SK-N-SH (cell line): ENCODE results near the gene MAEA. TPM values are rescaled to one million over a fixed set of nuclear protein-coding genes. Genes with fewer than 3 reads are reported as not detected.

Experiments
- CTCF ChIA-PET: fragments of 300-600, 350-600 bp; formaldehyde crosslinking; extraction: SDS; loops from one replicate; lab custom pipeline; 2021; lab: Yijun Ruan, JAX
- POLR2A ChIA-PET: fragments of 350-600 bp; sonication (Branson Sonifier 250); formaldehyde crosslinking; extraction: SDS; loops from one replicate; lab custom pipeline; 2020; ENCODE audit warnings: antibody characterized with exemption, inconsistent platforms; lab: Yijun Ruan, JAX
- DNase-seq: peaks from one replicate; pipeline ENCODE4 v3.0.0; 2012
- H2AFZ ChIP-seq: fragments of 200-600 bp; sonication (generic); 2 replicates; pipeline ENCODE4 v1.8.1; 2016; ENCODE audit warnings: antibody characterized with exemption, mild to moderate bottlenecking, low read depth
- H3F3A ChIP-seq: fragments of 200-600 bp; sonication (generic); replicated peaks from 2 replicates; pipeline ENCODE3; 2016; ENCODE audit warnings: antibody characterized with exemption, mild to moderate bottlenecking; ENCODE audit not compliant: insufficient read depth
- H3K27ac ChIP-seq, 2 experiments: fragments of 200-500 bp in 1 of 2; fragments of 200-600 bp in 1 of 2; sonication (Bioruptor generic) in 1 of 2; sonication (generic), shearing (Covaris generic) in 1 of 2; 2 replicates each; pipeline versions ENCODE4 v1.5.1 to v1.6.1; 2014 to 2016; ENCODE audit warnings: low read depth in 2 of 2, inconsistent platforms in 1 of 2, low read length in 1 of 2, mild to moderate bottlenecking in 1 of 2, mixed read lengths in 1 of 2
- H3K27me3 ChIP-seq: fragments of 200-600 bp; sonication (generic), shearing (Covaris generic); 2 replicates; pipeline ENCODE4 v1.6.1; 2016; ENCODE audit warnings: mixed run types; ENCODE audit not compliant: insufficient read depth
- H3K36me3 ChIP-seq, 2 experiments: fragments of 200-500 bp in 1 of 2; fragments of 200-600 bp in 1 of 2; sonication (Bioruptor generic) in 1 of 2; sonication (generic) in 1 of 2; replicated peaks in 1 of 2; 2 replicates each; pipeline versions ENCODE3 to v1.5.1; 2014 to 2016; ENCODE audit warnings: low read length in 1 of 2, mild to moderate bottlenecking in 1 of 2; ENCODE audit not compliant: insufficient read depth in 2 of 2, control insufficient read depth in 1 of 2
- H3K4me1 ChIP-seq, 2 experiments: fragments of 200-500 bp in 1 of 2; fragments of 200-600 bp in 1 of 2; sonication (Bioruptor generic) in 1 of 2; sonication (generic), shearing (Covaris generic) in 1 of 2; 2 replicates each; pipeline versions ENCODE4 v1.5.1 to v1.6.1; 2014 to 2016; ENCODE audit warnings: low read depth in 1 of 2, low read length in 1 of 2, mixed run types in 1 of 2; ENCODE audit not compliant: insufficient read depth in 2 of 2, control insufficient read depth in 1 of 2
- H3K4me2 ChIP-seq: fragments of 200-600 bp; sonication (generic), shearing (Covaris generic); 2 replicates; pipeline ENCODE4 v1.6.1; 2017; ENCODE audit warnings: mixed run types
- H3K4me3 ChIP-seq, 2 experiments: fragments of 200-500 bp in 1 of 2; fragments of 200-600 bp in 1 of 2; sonication (Bioruptor generic) in 1 of 2; sonication (generic), shearing (Covaris generic) in 1 of 2; 2 replicates each; pipeline versions ENCODE4 v1.5.1 to v1.8.1; 2014 to 2016; ENCODE audit warnings: low read depth in 2 of 2, inconsistent platforms in 1 of 2, low read length in 1 of 2, mild to moderate bottlenecking in 1 of 2, mixed read lengths in 1 of 2, moderate library complexity in 1 of 2
- H3K79me2 ChIP-seq: fragments of 200-600 bp; sonication (generic); 2 replicates; pipeline ENCODE4 v1.8.1; 2017; ENCODE audit warnings: mild to moderate bottlenecking; ENCODE audit not compliant: insufficient read depth
- H3K9ac ChIP-seq: fragments of 200-600 bp; sonication (generic); 2 replicates; pipeline ENCODE4 v1.6.1; 2017; ENCODE audit warnings: mixed run types
- H3K9me2 ChIP-seq: fragments of 200-600 bp; sonication (generic); 2 replicates; pipeline ENCODE4 v1.6.1; 2017; ENCODE audit warnings: mixed run types
- H3K9me3 ChIP-seq: fragments of 200-600 bp; sonication (generic); 2 replicates; pipeline ENCODE4 v1.6.1; 2017; ENCODE audit warnings: mixed run types, mild to moderate bottlenecking, moderate library complexity
- H4K20me1 ChIP-seq: fragments of 200-600 bp; sonication (generic); 2 replicates; pipeline ENCODE4 v1.6.1; 2017; ENCODE audit warnings: mild to moderate bottlenecking, mixed run types; ENCODE audit not compliant: insufficient read depth
- CHD2 ChIP-seq: fragments of 150-350 bp; IDR thresholded peaks from 2 replicates; pipeline ENCODE4 v1.6.1; 2018; ENCODE audit warnings: low read length; ENCODE audit not compliant: partially characterized antibody
- FOXM1 ChIP-seq: IDR thresholded peaks from 2 replicates; pipeline ENCODE4 v1.4.0; 2012; ENCODE audit warnings: low read depth, mild to moderate bottlenecking
- NRF1 ChIP-seq: IDR thresholded peaks from 2 replicates; pipeline ENCODE4 v1.6.1; 2012; ENCODE audit warnings: low read depth, mild to moderate bottlenecking, low read length
- RAD21 ChIP-seq: IDR thresholded peaks from 2 replicates; pipeline ENCODE4 v1.6.1; 2012; ENCODE audit warnings: mild to moderate bottlenecking, low read length
- RCOR1 ChIP-seq: fragments of 150-350 bp; IDR thresholded peaks from 2 replicates; pipeline ENCODE4 v1.6.1; 2017; ENCODE audit warnings: antibody characterized with exemption, low read length
- RFX5 ChIP-seq: IDR thresholded peaks from 2 replicates; pipeline ENCODE4 v1.6.1; 2012; ENCODE audit warnings: mild to moderate bottlenecking, improper control_type of control experiment, low read length
- SIN3A ChIP-seq: IDR thresholded peaks from 2 replicates; pipeline ENCODE4 v1.6.1; 2012; ENCODE audit warnings: low read depth, mild to moderate bottlenecking, low read length, moderate library complexity, borderline replicate concordance
- SMC3 ChIP-seq: IDR thresholded peaks from 2 replicates; pipeline ENCODE4 v1.6.1; 2012; ENCODE audit warnings: low read depth, low read length, improper control_type of control experiment
- TEAD4 ChIP-seq: IDR thresholded peaks from 2 replicates; pipeline ENCODE4 v1.4.0; 2012; ENCODE audit warnings: mild to moderate bottlenecking, borderline replicate concordance; ENCODE audit not compliant: insufficient read depth
- YY1 ChIP-seq: IDR thresholded peaks from 2 replicates; pipeline ENCODE4 v1.4.0; 2012; ENCODE audit warnings: low read depth, mild to moderate bottlenecking
- WGBS: methylation state at CpG from one replicate; pipeline ENCODE4 v1.1.6; 2017; ENCODE audit warnings: low lambda C conversion rate; 5-methylcytosine and 5-hydroxymethylcytosine counted together
- polyA plus RNA-seq, 3 experiments: library from polyadenylated mRNA; depleted of rRNA; stranded (reverse); fragments of >200 nt; gene quantifications; 2 replicates each; pipeline ENCODE4 v1.2.3, GENCODE V29; 2012
- TF ChIP-seq, protein P1 (sequence below): fragments of 150-350 bp; IDR thresholded peaks from 2 replicates; pipeline ENCODE4 v1.6.1; 2016; ENCODE audit warnings: mild to moderate bottlenecking, low read depth, low read length
- TF ChIP-seq, protein P2 (sequence below): fragments of 200-600 bp; sonication (generic); IDR thresholded peaks from 2 replicates; pipeline ENCODE4 v1.6.1; 2017; ENCODE audit warnings: antibody characterized with exemption, mild to moderate bottlenecking, moderate library complexity

MAEA gene
- polyA plus RNA-seq, 1 of the 3 experiments (the other 2 are of a cell fraction), result 128 TPM

DNA sequence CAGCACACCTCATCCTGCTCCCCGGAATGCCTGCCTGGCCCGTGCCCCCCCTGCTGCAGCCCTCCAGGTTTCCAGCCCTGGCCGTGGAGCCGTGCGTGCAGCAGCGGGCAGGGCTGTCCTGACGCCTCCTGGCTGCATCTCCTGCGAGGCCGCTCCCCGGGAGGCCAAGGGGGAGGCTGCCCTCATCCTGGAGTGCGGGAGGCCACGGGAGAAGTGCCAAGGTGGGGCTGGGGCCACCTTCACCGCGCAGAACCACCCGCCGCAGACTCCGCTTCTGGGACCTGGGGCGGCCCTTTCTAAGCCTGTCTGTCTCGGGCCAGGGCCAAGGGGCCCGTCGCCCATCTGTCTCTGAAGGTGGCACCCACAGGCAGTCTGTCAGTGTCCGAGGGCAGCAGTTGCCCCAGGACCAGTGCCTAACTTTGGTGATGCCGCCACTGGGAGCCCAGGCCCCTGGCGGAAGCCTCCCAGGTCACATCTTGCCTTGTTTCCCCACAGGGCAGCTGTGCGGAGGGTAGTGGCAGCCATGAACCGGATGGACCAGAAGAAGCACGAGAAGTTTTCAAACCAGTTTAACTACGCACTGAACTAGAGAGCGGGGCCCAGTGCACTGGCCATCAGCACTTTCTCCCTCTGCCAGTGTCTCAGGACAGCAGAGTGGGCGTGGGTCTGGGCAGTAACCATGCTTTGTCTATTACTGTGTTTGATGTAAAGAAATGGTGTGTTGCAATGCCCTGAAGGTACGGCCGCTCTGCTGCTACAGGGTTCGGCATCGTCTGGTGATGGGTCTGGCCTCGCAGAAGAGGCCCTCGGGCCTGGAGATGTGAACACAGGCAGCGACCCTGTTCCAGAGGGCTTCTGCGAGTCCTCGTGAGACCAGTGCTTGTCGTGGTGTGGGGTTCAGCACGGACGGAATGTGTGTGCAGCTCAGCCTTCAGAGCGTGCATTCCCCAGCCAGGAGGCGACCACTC, 96.0 kb downstream of the MAEA start:
- TF ChIP-seq TEAD4 (no peak), RFX5 (no peak), SIN3A (no peak), RAD21 (no peak), SMC3 (no peak), FOXM1 (no peak), NRF1 (no peak), YY1 (no peak), CHD2 (no peak), RCOR1 (no peak)
- TF ChIP-seq, protein P1, sequence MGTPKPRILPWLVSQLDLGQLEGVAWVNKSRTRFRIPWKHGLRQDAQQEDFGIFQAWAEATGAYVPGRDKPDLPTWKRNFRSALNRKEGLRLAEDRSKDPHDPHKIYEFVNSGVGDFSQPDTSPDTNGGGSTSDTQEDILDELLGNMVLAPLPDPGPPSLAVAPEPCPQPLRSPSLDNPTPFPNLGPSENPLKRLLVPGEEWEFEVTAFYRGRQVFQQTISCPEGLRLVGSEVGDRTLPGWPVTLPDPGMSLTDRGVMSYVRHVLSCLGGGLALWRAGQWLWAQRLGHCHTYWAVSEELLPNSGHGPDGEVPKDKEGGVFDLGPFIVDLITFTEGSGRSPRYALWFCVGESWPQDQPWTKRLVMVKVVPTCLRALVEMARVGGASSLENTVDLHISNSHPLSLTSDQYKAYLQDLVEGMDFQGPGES, result no peak
- TF ChIP-seq, protein P2, sequence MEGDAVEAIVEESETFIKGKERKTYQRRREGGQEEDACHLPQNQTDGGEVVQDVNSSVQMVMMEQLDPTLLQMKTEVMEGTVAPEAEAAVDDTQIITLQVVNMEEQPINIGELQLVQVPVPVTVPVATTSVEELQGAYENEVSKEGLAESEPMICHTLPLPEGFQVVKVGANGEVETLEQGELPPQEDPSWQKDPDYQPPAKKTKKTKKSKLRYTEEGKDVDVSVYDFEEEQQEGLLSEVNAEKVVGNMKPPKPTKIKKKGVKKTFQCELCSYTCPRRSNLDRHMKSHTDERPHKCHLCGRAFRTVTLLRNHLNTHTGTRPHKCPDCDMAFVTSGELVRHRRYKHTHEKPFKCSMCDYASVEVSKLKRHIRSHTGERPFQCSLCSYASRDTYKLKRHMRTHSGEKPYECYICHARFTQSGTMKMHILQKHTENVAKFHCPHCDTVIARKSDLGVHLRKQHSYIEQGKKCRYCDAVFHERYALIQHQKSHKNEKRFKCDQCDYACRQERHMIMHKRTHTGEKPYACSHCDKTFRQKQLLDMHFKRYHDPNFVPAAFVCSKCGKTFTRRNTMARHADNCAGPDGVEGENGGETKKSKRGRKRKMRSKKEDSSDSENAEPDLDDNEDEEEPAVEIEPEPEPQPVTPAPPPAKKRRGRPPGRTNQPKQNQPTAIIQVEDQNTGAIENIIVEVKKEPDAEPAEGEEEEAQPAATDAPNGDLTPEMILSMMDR, result no peak
- no peaks in the 10 kb centered on the region for H3K9me2 ChIP-seq
- H2AFZ ChIP-seq, result no peak overlapping the region
- H3K36me3 ChIP-seq, result peaks cover 31 to 36% of the 10 kb centered on the region in 2 experiments
- H4K20me1 ChIP-seq, result no peaks in the 10 kb centered on the region
- H3K9ac ChIP-seq, result no peak overlapping the region
- H3F3A ChIP-seq, result no peaks in the 10 kb centered on the region
- no peak overlapping the region for H3K4me3 ChIP-seq
- WGBS, result 96% methylated on average over 13 of the region's 44 CpGs
- no peaks in the 10 kb centered on the region for H3K27me3 ChIP-seq
- ChIA-PET POLR2A (interaction anchor here (0.6 kb wide), 1 partner anchor 461 kb away, joined by 3 read pairs; no protein-coding TSS in a partner anchor), CTCF (no interaction called here)
- no peaks in the 10 kb centered on the region for H3K79me2 ChIP-seq
- no peak overlapping the region for H3K27ac ChIP-seq
- no peak overlapping the region for H3K4me2 ChIP-seq
- no peaks in the 10 kb centered on the region for H3K9me3 ChIP-seq
- DNase-seq, result no peak
- no peaks in the 10 kb centered on the region for H3K4me1 ChIP-seq

Other genes with a start within 250 kb of the MAEA start
- gene RNF212, start 176.3 kb upstream of the MAEA start, polyA plus RNA-seq (2012; rRNA removed), result 7.0 and 9.3 TPM in 2 replicates
- 11.4 and 14.5 TPM in 2 replicates for gene SPON2, start 117.3 kb upstream of the MAEA start, polyA plus RNA-seq (2012; rRNA removed)
- gene CTBP1, start 40.8 kb upstream of the MAEA start, polyA plus RNA-seq (2012; rRNA removed), result 158 and 183 TPM in 2 replicates
- 14.5 and 14.9 TPM in 2 replicates for gene UVSSA, start 57.3 kb downstream of the MAEA start, polyA plus RNA-seq (2012; rRNA removed)
- gene NKX1-1, start 116.6 kb downstream of the MAEA start, polyA plus RNA-seq (2012; rRNA removed), result not detected in 2 replicates